ENCODE results near the gene AUTS2.
A peak's percentile ranks its signal among the peaks of the same experiment; 100 is the strongest.

The AUTS2 gene

DNA sequence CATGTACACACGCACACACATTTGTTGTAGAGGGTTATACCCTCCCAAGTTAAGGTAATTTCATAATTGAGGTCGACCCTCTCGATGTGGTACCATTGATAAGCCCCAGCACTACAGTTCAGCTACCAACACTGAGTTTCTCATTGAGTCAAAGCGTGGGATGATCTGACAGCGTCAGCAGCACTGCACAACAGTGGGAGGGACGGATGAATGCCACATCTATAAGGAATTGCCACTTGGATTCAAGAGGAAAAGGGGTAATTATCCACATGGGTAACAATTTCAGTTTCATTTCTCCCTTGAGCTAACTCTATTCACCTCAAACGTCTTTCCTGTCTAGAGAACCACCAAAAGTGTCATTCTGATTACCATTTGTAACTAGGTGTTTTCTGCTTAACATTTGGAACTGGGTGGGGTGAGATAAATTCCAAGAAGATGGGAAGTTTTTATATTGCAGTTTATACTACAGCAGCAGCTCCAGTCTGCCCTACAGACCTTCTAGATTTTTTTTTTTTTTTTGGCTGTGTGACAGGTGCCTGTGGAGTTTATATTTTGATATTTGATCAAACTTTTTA is 342.9 kb downstream of the AUTS2 start:
- no peak for DNase-seq (ENCODE audit: low spot score)

DNA sequence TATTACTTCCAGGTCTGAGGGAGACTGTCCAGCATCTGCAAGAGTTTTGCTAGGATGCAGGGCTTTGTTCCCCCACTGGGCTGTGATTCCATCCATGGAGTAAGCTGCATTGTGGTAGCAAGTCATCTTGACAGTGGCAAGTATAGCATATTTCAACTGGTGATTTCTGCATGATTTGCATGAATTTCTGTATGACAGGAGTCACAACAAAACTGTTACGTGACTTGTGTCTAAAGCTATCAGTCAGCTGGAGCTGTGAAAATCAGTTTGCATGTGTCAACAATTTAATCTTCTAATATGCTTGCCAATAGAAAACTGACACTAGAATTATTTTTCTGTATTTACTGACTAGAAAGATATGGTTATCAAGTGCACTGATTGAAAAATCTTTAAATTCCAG is 344.3 kb downstream of the AUTS2 start:
- DNase-seq (ENCODE audit: low spot score), result no peak

DNA sequence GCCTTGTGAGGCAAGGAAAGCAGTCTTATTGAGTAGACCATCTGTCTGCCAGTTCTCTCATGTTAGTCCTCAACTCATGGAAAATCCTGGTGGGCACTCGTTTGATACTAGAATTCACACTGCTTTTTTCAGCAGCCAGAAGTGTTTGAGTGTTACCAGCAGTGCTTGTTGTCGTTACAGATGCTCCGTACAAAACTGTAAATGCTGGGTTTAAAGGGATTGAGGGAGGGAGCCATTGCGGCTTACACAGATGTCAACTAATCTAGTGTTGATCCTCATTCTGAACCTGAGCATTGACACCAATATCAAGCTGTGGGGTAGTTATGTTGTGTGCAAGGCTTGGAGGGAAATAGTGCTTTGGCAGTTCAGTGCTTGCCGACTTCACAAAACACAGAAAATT is 348.6 kb downstream of the AUTS2 start:
- no peak for DNase-seq (ENCODE audit: low spot score)

DNA sequence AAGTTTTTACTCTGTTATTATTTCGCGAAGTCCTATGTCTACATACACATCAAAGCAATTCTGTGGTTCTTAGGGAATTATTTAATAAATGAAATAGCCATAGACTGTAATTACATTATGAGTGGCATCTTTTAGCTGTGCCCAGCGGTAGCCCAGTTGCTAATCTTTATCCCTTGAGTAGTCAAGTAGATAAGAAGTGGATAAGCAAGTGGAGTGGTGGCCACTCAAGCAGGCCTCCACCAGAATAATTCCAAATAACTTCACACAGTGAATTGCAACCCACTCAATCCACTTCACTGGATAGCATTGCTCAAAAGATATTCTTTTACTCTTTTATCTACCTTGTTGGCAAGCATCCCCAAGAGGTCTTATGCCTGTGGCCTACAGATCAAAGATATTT is 349.7 kb downstream of the AUTS2 start:
- no peak for DNase-seq (ENCODE audit: low spot score)

DNA sequence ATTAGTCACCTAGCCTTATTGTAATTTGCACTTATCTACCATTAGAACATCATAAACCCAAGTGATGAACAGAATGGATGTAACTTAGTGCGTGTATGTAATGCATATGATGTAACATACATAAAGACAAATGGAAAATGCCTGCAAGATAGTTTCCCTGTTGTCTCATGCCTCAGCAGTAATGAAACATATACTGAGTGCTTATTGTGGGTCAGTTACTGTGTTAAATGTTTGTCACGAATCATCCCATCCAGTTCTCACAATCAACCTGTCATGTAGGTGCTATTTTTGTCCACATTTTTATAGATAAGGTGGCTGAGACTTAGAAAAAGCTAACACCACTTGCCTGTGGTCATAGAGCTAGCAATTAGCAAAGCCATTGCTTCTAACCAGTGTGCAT is 350.8 kb downstream of the AUTS2 start:
- DNase-seq (ENCODE audit: low spot score), result no peak

DNA sequence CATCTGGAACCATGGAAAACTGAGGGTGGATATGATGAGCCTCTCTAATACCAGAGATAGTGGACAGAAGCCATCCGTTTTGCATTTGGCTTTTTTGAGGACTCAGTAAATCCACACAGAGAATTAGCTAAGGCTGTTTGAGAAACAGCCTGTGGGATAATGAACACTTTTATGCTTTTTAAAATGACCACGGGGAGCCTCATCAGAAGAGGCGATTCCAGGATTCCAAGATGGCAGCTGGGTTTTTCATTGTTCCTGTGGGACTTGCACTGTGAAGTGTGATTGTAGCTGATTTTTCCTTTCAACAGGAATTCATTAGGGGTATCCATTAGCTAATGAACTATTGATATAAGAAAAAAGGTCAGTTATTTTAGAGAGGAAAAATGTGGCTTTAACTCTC is 353.2 kb downstream of the AUTS2 start:
- DNase-seq (ENCODE audit: low spot score), result no peak

DNA sequence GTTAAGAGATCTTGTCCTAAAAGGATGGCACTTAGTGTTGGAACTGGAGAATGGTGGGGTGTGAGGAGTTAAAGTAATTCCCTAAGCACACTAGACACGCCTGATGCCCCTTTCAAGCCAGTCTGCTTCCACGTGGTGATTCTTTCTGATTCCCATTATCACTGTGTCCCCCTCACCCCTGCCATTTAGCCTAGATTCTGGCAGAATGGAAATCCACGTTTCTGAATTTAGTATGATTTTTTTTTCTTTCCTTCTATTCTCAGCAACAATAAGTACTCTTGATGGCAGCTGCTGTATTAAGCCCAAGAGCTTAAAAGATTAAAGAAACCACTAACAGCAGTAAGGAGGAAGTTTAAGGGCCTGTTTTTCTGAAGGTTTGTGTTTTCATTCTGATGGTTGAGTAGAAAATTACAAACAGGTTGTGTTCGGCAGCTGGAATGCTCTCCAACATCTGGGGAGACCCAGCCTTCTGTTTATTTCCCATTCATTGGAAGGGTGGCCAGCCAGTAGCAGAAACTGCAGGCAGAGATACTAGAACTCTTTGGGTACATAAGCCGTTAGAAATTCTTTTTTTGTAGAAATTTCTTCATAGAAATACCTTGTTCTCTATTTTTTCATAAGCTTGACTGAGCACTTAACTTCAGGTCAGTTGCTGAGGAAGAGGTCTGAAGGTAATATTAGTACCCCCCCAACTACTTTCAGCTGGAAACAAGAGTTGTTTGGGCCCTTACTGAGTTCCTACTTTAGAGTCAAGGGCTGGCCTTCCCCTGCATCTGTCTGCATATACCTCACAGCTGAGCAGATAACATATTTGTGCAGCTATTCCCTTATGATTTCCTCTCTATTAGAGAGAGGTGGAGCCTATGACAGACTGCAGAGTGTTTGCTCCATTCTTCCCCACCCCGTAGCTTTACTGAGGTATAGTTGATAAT is 355.1 kb downstream of the AUTS2 start:
- no peak for DNase-seq (ENCODE audit: low spot score)

DNA sequence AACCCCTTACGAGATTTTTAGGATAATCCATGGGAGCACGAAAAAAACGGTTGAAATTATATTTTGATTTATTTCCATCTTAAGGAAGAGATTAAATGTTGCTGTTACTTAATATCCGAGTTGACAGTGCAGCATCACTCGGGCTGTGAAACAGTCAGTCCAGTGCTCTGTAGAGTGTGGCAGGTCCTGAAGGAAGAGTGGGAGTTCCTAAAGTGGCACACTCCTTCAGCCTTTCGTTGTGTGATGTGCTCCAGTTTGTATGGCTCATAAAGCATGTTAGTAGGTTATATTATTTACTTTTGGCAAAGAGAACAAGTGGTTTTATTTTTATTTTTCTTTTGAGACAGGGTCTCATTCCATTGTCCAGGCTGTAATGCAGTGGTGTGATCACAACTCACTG is 358.3 kb downstream of the AUTS2 start:
- DNase-seq (ENCODE audit: low spot score), result no peak

DNA sequence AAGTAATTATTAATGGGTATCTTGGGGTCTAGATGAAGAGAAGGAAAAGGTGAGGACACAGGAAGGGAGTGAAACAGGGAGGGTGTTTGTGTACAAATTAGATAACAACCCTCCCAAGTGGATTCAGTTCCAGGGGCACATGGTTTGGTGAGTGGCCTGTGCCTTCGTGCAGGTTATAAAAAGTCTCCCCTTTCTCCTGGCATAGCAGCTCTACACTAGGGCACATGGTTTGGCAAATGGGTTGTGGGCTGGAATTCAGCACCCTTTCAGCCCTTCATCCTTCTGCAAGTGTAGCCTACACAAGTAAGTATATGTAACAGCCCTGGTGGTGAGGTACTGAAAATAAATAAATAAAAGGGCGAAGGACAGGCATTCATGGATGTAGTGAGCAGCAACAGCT is 359.4 kb downstream of the AUTS2 start:
- no peak for DNase-seq (ENCODE audit: low spot score)

DNA sequence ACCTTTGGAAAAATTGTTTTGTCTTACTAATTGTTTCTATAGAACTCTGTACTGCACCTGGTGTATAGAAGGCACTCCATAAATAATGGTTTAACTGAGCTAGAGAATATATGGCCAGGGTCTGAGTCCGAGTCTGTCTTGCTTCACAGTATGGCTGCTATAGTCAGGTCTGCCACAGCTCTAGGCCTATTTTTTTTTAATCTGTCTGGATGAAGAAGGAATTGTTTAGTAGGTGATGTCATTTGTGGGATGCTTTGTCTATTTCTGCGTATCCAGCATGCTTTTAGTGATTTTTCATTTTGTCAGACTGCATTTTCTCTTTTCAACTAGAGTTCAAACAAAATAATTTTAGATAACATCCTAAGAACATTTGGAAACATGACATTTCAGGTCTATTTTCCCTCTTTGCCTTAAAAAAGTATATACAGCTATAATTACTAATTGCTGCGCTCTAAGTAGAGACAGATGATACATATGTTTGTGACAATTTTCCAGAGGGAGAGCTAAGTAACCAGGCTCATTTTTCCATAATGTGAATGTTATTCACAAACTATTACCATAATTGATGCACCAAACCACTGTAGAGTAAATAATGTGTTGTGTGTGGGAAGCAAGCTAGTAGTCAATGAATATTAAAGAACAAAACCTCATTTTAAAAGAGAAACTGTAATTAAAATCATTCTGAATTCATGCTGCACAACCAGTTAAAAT is 361.7 kb downstream of the AUTS2 start:
- DNase-seq (ENCODE audit: low spot score), result no peak

DNA sequence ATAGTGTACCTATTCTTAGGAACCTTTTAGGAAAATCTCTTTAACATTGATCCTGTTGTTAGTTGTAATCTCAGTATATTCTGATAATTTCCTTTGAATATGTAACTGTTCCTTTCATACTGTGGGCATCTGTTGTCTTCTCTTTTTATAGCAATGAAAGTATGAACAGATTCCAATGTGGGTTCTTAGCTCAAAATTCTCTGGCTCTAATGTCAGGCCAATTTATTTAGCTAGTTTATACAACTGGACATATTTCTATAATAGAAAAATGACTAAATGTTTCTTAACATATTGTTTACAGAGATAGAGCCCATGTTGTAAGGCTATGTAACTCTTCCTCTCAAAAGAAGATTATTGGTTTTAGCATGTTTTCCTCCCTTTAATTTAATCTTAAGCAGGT is 363.2 kb downstream of the AUTS2 start:
- DNase-seq (ENCODE audit: low spot score), result no peak

DNA sequence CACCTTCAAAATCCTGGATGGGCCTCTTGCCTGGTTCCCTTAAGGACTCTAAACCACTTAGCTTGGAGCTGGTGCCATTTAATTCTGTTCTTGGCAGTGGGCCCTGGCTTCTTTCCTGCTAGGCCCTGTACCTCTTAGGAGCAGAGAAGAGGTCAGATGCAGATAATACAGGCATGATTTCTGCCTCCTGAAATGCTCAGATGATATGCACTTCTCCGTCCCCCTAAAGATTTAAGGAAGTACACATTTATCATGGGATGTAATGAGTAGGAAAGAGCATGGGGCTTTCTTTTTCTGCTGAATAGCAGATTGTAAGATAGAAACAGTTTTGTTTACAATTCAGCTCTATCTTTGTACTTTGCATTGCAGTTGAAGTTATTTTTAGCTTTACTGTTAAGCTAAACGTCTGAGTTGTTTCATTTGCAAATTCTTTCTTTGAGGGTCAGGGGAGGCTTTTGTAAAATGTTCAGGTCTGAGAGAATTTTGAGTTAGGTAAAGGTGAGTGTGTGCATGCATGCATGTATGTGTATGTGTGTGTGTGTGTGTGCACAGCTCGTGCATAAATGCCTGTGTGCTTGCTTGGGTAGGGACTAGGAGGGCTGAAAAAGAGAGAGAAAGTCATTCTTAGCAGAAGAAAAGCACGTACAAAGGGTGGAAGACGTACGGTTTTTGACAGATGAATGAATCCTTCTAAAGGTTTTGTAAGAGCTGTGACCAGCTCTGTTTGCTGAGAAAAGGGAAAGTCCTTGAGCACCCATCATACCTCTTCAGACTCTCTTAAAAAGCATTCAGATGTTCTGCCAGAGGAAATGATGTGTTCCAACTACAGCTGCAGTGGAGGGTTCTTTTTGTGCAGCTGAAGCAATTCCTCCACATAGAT is 364.2 kb downstream of the AUTS2 start:
- no peak for DNase-seq (ENCODE audit: low spot score)

DNA sequence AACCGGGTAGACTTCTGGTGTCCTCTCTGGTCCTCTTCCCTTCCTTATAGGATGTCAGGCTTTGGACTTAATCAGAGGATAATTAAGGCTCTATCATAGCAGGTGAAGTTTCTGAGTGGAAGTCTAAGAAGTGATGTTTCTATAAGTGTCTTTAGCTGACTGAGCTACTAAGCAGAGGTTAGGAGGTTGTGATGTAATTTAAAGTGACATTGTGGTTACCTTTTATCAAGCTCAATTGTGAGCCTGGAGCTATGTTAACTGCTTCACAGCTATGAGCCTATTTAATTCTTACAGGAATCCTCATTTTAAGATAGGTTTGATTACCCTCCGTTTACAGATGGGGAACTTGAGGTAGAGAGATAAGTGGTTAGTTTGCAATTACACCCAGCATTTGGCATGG is 365.1 kb downstream of the AUTS2 start:
- no peak for DNase-seq (ENCODE audit: low spot score)

DNA sequence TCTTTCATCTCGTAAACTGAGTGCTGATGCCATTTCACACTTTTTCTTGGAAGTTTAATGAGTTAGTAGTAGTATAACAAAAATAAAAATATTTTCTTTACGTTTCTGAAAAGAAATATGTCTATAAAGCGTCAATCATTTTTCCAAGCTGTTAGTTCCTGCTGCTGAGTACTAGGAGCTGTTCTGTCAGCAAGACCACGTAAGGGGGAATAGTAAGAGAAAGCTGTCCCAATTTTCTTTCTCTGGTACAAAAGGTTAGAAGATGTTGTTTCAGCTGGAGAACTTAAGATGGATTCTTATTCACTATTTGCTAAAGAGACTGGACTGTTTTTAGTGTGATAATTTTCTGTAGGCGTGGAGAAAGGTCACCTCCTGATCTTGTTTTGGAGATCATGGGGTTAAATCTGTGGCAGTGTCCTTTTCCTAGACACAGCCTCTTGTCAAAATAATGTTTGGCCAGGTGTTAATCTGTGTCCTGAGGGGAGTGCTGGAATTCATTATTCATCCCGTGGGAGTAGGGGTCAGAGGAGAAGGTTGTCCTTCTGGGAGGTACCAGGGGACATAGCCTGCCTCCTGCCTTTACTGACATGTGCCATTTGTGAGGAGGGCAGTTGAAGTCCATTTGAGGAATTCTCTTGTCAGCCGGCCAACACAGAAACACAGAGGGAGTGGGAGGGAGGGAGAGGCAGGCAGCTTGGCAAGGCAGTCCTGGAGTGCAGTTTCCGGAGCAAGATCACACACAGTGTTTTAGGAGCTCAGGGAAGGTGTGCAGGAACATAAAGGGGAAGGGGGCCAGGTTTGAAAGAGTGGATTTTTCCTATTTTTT is 368.7 kb downstream of the AUTS2 start:
- DNase-seq (ENCODE audit: low spot score), result no peak

DNA sequence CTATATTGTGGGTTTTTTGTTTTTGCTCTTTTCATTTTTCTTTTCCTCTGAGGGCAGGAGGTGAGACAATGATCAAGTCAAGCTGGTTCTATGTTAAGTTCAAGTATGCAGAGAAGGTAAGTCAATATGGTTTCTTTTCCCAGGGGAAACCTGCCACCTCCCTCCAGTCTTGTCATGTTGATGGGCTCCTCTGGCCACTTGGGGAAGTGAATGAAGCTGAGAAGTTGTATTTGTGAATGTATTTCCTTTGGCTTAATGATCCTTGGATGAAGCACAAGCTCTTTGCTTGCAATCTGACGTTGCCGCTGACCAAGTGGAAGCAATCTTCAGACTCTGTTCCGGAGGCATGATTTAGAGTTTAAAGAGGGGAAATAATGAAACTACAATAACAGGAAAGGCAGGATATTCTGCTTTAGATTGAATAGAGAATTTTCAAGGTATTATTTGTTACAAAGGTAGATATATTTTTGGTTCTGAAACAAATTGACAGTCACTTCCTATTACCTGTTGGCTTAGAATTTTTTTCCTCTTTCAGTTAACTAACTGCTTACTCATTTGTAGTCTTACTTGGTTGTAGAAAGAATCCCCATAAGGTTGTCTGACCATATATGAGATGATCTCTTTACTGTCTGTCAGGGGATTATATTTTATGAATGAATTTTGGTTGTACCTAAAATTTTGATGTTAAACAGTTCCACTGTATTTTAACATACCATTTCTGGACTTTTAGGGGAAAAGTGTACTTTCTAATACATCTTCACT is 369.6 kb downstream of the AUTS2 start:
- DNase-seq (ENCODE audit: low spot score), result no peak

DNA sequence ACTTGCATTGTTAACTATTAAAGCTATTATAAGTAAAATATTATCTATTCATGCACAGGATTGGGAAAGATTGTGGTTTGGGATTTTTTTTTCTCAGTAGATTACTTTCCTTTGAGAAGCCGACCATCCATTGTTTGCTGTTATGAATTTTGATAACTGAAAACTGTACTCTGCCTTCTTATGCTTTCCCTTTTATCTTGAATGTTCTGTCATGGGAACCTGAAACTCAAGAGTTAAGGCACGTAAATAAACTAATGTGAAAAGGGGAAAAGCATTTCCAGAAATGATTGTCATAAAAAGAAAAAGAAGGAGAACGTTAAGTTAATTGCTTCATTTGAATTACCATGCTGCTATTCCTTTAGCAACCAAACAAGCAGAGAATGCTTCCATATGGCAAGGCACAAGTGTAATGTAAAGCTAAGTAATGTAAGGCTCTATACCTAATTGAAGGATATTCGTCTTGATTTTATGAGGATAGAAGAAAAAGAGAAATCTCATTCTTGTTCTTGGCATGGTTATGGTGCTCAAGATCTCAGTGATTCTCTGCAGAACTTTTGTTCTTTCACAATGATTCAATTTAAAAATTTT is 370.8 kb downstream of the AUTS2 start:
- no peak for DNase-seq (ENCODE audit: low spot score)

DNA sequence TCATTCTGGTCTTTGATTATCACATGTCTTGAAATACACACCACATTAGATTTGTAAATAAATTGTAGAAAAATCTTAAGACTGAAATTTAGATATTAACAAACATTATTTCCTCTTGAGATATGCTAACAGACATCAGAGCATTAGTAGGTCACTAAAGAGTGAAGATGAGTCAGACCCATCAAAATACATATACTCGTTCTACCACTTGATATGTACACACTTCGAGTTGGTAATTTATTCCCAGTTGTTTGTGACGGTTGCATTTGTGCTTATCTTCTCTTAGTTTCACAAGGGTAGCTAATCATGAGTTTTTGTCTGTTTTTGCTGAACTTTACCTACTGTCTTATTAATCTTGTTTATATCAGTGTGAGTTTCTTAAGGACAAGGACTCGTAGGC is 383.4 kb downstream of the AUTS2 start:
- DNase-seq (ENCODE audit: low spot score), result no peak

DNA sequence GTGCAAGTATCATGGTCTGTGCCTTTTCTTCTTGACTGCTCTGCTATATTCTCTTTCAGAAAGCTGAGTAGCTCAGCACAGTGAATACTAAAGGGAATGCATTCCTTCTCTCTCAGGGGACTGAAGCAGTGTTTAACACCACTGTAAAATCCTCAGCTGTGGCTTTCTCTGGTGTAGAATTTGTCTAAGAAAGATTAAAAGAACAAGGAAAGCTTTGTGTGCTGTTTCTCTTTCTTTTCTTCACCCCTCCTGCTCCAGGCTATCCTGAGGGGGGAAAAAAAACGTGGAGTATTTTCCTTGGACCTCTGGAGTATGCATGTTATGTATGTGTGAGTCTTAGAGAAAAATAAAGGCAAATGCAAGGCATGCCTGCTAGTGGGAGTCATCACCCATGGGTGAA is 383.9 kb downstream of the AUTS2 start:
- DNase-seq (ENCODE audit: low spot score), result peak; percentile 33

DNA sequence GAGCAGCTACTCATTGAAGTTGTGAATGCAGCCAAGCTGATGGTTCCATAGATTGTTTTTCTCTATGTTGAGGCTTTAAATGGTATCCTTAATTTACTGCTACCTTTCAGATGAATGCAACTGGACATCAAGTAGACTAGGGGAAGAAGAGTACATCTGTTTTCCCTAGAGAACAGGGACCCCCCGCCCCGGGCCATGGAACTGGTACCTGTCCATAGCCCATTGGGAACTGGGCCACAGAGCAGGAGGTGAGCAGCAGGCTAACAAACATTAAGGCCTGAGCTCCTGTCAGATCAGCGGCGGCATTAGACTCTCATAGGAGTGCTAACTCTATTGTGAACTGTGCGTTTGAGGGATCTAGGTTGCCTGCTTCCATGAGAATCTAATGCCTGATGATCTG is 391.3 kb downstream of the AUTS2 start:
- no peak for DNase-seq (ENCODE audit: low spot score)

DNA sequence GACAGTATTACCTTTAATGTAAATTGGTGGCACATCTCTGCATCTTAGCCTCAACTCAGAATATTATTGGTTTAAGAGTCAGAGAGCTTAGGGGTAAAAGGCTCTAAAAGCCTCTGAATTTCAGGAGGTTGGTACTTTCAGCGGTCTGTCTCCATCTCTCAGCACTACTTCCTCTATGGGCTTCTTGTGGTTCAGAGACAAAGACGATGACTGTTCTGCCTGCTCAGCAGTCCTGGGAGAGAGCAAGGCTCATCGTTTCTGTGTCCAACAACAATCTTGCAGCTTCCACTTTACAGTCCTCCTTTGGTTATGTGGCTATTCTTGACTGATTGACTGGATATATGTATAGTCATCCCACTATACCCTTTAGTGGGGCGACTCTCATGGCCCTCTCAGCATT is 394.7 kb downstream of the AUTS2 start:
- no peak for DNase-seq (ENCODE audit: low spot score)

All from COLO829 (cell line).